Measurements from ENCODE around the gene HMGB4.

Gene HMGB4

GRCh38 chr1:33898406-33898805 lies 34.5 kb downstream of the HMGB4 start:
- no peak for DNase-seq (ENCODE audit: low read depth)

DNA sequence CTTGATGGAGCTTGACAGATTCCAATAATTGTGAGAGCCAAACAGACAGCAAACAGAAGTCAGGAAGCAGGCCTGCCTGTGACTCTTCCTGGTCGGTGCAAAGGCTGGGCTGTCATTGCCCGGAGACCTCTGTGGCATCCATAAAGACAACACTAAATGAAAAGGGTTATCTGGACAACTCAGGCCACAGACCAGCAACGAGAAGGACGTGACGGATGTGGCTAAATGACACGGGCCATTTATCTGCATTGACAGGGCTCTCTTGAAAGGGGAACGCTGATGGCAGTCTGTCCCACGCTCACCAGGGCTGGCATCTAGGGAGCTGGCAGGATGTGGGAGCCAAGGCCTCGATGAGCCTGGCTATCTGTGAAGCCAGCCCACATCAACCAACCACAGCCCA lies 35.0 kb downstream of the HMGB4 start:
- DNase-seq (ENCODE audit: low read depth) = no peak

GRCh38 chr1:33899746-33900145 lies 35.9 kb downstream of the HMGB4 start:
- DNase-seq (ENCODE audit: low read depth) = no peak

DNA sequence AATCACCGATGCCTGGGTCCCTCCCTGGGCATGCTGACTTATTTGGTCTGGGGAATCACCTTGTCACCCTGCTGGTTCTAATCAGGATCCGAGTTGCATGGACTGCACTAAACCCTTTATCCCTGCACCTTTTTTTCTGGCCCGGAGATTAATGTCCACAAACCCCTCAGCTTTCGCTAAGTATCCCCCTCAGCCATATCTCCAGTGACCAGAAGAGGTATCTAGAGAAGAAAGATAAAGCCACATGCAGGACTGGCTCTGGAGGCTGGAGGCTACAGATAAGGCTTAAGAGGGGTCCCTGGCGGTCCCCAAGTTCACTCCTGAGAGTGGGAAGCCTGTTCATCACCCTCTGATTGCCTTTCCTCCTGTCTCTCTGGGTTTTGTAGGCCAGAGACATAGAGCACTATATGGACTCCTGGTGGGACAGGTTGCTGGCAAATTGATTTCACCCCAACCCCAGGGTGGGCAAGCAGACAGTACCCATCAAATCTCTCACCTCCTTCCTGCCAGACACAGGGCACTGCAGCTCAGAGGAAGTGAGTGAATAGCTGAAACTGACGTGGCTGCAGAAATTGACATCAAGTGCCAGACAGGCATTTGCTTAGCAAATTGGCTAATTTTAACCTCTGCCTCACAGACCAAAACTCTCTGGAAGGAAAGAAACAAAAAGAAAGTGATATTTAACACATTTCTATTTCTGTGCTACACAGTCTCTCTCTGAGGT lies 38.8 kb downstream of the HMGB4 start:
- no peak for DNase-seq (ENCODE audit: low read depth)

DNA sequence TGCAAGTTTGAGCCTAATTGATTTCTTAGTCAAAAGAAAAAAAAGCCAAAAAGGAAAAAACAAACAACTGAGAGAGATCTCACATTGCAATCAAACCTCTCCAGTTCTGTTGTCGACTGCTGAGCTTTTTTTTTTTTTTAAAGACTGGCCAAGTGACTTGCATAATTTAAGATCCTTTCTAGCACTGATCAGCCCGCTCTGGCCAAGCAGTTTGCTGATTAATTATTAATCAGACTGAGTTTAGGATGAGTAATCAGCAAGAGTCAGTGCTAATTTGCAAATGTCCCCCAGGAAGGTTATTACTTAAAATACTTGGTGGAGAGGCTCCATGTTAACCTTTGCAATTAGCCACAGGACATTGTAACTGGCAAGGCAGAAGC lies 39.3 kb downstream of the HMGB4 start:
- no peak for DNase-seq (ENCODE audit: low read depth)

- DNase-seq (ENCODE audit: low read depth) = no peak
Measured at GRCh38 chr1:33905241-33905640, 41.4 kb downstream of the HMGB4 start.

DNA sequence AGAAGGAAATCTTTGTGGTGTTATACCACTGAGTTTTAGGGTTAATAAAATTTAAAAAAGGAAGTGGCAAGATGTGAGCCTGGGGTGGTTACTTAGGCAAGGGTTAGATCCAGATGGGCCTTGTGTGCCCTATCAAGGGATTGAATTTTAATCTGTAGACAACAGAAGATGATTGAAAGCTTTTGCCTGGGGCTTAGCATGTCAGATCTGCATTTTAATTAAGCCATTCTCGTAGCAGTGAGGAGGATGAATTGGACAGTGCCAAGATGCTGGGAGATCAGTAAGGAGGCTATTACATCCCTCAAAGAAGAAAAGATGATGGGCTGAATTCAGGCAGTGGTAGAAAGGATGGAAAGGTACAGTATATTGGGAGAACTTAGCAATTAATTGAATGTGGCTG lies 42.3 kb downstream of the HMGB4 start:
- no peak for DNase-seq (ENCODE audit: low read depth)

DNA sequence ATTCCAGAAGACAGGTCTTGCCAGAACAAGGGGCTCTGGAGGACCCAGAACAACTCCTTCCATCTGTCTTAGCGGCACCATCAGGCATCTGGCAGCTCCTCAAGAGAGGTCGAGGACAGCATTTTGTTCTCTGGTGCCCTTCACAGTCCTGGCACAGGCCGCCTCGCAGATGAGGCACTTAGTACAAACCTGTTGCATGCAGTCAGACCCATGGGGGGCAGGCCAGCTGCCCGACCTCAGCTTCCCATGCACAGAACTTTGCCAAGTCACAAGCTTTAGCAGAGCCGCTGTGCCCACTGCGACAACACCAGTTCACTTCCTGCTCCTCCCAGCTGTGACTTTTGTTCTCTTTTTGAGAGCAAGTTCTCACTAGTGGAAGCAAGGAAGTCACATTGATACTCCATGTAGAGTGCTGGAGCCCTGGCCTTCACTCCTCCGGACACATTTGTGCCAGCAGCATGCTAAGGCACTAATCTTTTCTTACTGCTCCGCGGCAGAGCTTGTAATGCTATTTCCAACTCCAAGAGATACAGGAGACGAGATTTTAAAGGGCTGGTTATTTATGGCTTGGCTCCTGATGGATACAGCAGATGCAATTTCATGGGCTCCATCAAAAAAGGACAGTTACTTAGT lies 44.6 kb downstream of the HMGB4 start:
- DNase-seq (ENCODE audit: low read depth) = no peak

Data from stimulated activated CD8-positive, alpha-beta memory T cell treated with anti-CD3 and anti-CD28 coated beads, Interleukin-15, amount 100 ng/mL, for 1 hour (primary cell).